Brain microvascular endothelial cell (primary cell): ENCODE results near the gene UXT.

Experiments
- DNase-seq: peaks from one replicate; pipeline ENCODE4 v3.0.0-alpha.2; 2020
- H3K27ac ChIP-seq: fragments of 250-450 bp; sonication (Bioruptor Pico); 2 replicates; pipeline ENCODE4 v1.5.1; 2020; ENCODE audit warnings: mild to moderate bottlenecking, moderate library complexity
- H3K27me3 ChIP-seq: fragments of 250-450 bp; sonication (Bioruptor Pico); replicated peaks from 2 replicates; pipeline ENCODE4 v1.5.1; 2020; ENCODE audit warnings: mild to moderate bottlenecking
- H3K36me3 ChIP-seq: fragments of 250-450 bp; sonication (Bioruptor Pico); replicated peaks from 2 replicates; pipeline ENCODE4 v1.5.1; 2020; ENCODE audit warnings: mild to moderate bottlenecking
- H3K4me3 ChIP-seq: 2 replicates; pipeline ENCODE4 v1.5.1; 2011; ENCODE audit warnings: low read depth, mild to moderate bottlenecking, control low read depth, low read length, moderate library complexity
- CTCF ChIP-seq: IDR thresholded peaks from 2 replicates; pipeline ENCODE4 v1.5.1; 2011; ENCODE audit warnings: low read depth, mild to moderate bottlenecking, moderate library complexity, low read length, control low read depth, inconsistent platforms; ENCODE audit errors: missing control alignments
- in situ Hi-C: cut with HindIII; loops from 2 replicates; pipeline ENCODE4 v1.10.0; 2017; ENCODE audit warnings: low sequenced_read_pairs, low pct_ligation_motif_present

UXT gene

GRCh38 chrX:47611926-47612325, 47.1 kb downstream of the UXT start:
- Histone ChIP-seq H3K4me3 (no peak overlapping the region), H3K27me3 (no peaks in the 10 kb centered on the region), H3K36me3 (no peaks in the 10 kb centered on the region), H3K27ac (no peak overlapping the region)
- TF ChIP-seq CTCF = no peak
- in situ Hi-C loops = no loop called here
- DNase-seq = no peak

- no peak overlapping the region for H3K27ac ChIP-seq
- no peak for DNase-seq
- no peaks in the 10 kb centered on the region for H3K36me3 ChIP-seq
- no peak overlapping the region for H3K4me3 ChIP-seq
- no peaks in the 10 kb centered on the region for H3K27me3 ChIP-seq
- TF ChIP-seq CTCF = no peak
- in situ Hi-C loops = no loop called here
Observed at GRCh38 chrX:47611489-47611888, 47.5 kb downstream of the UXT start.

GRCh38 chrX:47610511-47610910, 48.5 kb downstream of the UXT start:
- H3K27ac ChIP-seq = no peak overlapping the region
- H3K36me3 ChIP-seq = no peaks in the 10 kb centered on the region
- no peak overlapping the region for H3K4me3 ChIP-seq
- no peak for TF ChIP-seq CTCF
- no peaks in the 10 kb centered on the region for H3K27me3 ChIP-seq
- DNase-seq = no peak
- in situ Hi-C loops = no loop called here

GRCh38 chrX:47608130-47608810, 50.7 kb downstream of the UXT start:
- H3K27me3 ChIP-seq = no peaks in the 10 kb centered on the region
- TF ChIP-seq CTCF = no peak
- no peak for DNase-seq
- H3K36me3 ChIP-seq = no peaks in the 10 kb centered on the region
- H3K4me3 ChIP-seq = no peak overlapping the region
- in situ Hi-C loops = no loop called here
- H3K27ac ChIP-seq = no peak overlapping the region

GRCh38 chrX:47607091-47607490, 51.9 kb downstream of the UXT start:
- no peak overlapping the region for H3K27ac ChIP-seq

More at GRCh38 chrX:47607091-47607490, 51.9 kb downstream of the UXT start:
- DNase-seq = no peak
- TF ChIP-seq CTCF = no peak
- Histone ChIP-seq H3K36me3 (no peaks in the 10 kb centered on the region), H3K27me3 (no peaks in the 10 kb centered on the region), H3K4me3 (no peak overlapping the region)
- in situ Hi-C loops = no loop called here
